H1 (cell line): ENCODE measurements around the gene SND1. TPM values are rescaled to one million over a fixed set of nuclear protein-coding genes. Genes with fewer than 3 reads are reported as not detected.

Experiments
- CTCF ChIA-PET: fragments of 300-600 bp; sonication (Branson Sonifier 250); formaldehyde crosslinking; loops from one replicate; lab custom pipeline; 2021; ENCODE audit not compliant: partially characterized antibody; lab: Charles Lee
- POLR2A ChIA-PET: fragments of 300-600 bp; sonication (Branson Sonifier 250); formaldehyde crosslinking; loops from one replicate; lab custom pipeline; 2021; ENCODE audit warnings: inconsistent platforms; ENCODE audit not compliant: partially characterized antibody; lab: Charles Lee
- DNase-seq, 2 experiments: peaks; one replicate each; pipeline versions ENCODE4 v3.0.0 to v3.0.0-alpha.2; 2010 to 2022; ENCODE audit warnings: low spot score in 2 of 2, low read depth in 1 of 2, mixed read lengths in 1 of 2
- FAIRE-seq: peaks from 2 replicates; lab custom pipeline; 2011; peaks lifted over from hg19 to GRCh38; lab: Jason Lieb, UNC
- H2AFZ ChIP-seq: 2 replicates; pipeline ENCODE4 v1.8.1; 2012; ENCODE audit warnings: low read length, inconsistent platforms
- H2AK5ac ChIP-seq: 2 replicates; pipeline ENCODE4 v1.6.1; 2013; ENCODE audit warnings: low read depth, low read length
- H2BK120ac ChIP-seq: replicated peaks from 2 replicates; pipeline ENCODE3; 2013; ENCODE audit warnings: low read depth, low read length, inconsistent platforms
- H2BK12ac ChIP-seq: 2 replicates; pipeline ENCODE4 v1.6.1; 2013; ENCODE audit warnings: low read depth, low read length
- H2BK15ac ChIP-seq: 2 replicates; pipeline ENCODE4 v1.6.1; 2013; ENCODE audit warnings: low read length
- H2BK20ac ChIP-seq: 2 replicates; pipeline ENCODE4 v1.6.1; 2013; ENCODE audit warnings: low read length
- H2BK5ac ChIP-seq: 2 replicates; pipeline ENCODE4 v1.6.1; 2013; ENCODE audit warnings: low read depth, low read length
- H3K14ac ChIP-seq: 2 replicates; pipeline ENCODE4 v1.6.1; 2013; ENCODE audit warnings: inconsistent platforms; ENCODE audit not compliant: insufficient read length
- H3K18ac ChIP-seq: 2 replicates; pipeline ENCODE4 v1.6.1; 2013; ENCODE audit warnings: low read length; ENCODE audit errors: extremely low read depth
- H3K23ac ChIP-seq: 2 replicates; pipeline ENCODE4 v1.6.1; 2013; ENCODE audit warnings: inconsistent platforms; ENCODE audit not compliant: insufficient read length
- H3K23me2 ChIP-seq: 2 replicates; pipeline ENCODE4 v1.6.1; 2013; ENCODE audit warnings: low read depth, low read length
- H3K27ac ChIP-seq: 2 replicates; pipeline ENCODE4 v1.6.1; 2011; ENCODE audit warnings: low read depth, low read length, inconsistent platforms
- H3K27me3 ChIP-seq, 4 experiments: replicated peaks in 1 of 4; 1 replicate in 1 of 4; 2 replicates in 3 of 4; pipeline versions ENCODE4 v1.6.1 to v1.8.1; 2011 to 2013; ENCODE audit warnings: low read length in 3 of 4, mild to moderate bottlenecking in 3 of 4, inconsistent platforms in 2 of 4, mixed read lengths in 2 of 4, moderate library complexity in 1 of 4; ENCODE audit not compliant: control insufficient read depth in 3 of 4, insufficient read depth in 3 of 4; ENCODE audit errors: extremely low read depth in 1 of 4
- H3K36me3 ChIP-seq, 4 experiments: 2 replicates each; pipeline versions ENCODE4 v1.6.1 to v1.8.1; 2011 to 2013; ENCODE audit warnings: mild to moderate bottlenecking in 4 of 4, low read length in 3 of 4, moderate library complexity in 2 of 4, control low read depth in 1 of 4, inconsistent platforms in 1 of 4; ENCODE audit not compliant: insufficient read depth in 4 of 4, control insufficient read depth in 2 of 4
- H3K4ac ChIP-seq: replicated peaks from 2 replicates; pipeline ENCODE3; 2013; ENCODE audit warnings: low read length, low read depth, mixed read lengths, inconsistent platforms; ENCODE audit not compliant: insufficient read length
- H3K4me1 ChIP-seq, 4 experiments: replicated peaks in 1 of 4; 1 replicate in 1 of 4; 2 replicates in 3 of 4; pipeline versions ENCODE4 v1.6.1 to v1.8.1; 2011 to 2013; ENCODE audit warnings: low read length in 3 of 4, inconsistent platforms in 2 of 4, mixed read lengths in 1 of 4; ENCODE audit not compliant: insufficient read depth in 4 of 4, control insufficient read depth in 3 of 4
- H3K4me2 ChIP-seq, 2 experiments: 2 replicates each; pipeline versions ENCODE4 v1.6.1 to v1.8.1; 2011 to 2013; ENCODE audit warnings: low read depth in 2 of 2, low read length in 2 of 2, control low read depth in 1 of 2, inconsistent platforms in 1 of 2, mild to moderate bottlenecking in 1 of 2; ENCODE audit not compliant: insufficient read depth in 1 of 2
- H3K4me3 ChIP-seq, 4 experiments: fragments of 200-600, 300-600 bp in 1 of 4; sonication (generic), shearing (Covaris generic), sonication (Bioruptor Twin) in 1 of 4; 2 replicates each; pipeline versions ENCODE4 v1.5.1 to v1.8.1; 2011 to 2016; ENCODE audit warnings: low read length in 4 of 4, low read depth in 3 of 4, control low read depth in 2 of 4, inconsistent platforms in 2 of 4, mild to moderate bottlenecking in 2 of 4, mixed read lengths in 1 of 4, moderate library complexity in 1 of 4; ENCODE audit not compliant: insufficient read depth in 2 of 4; ENCODE audit errors: extremely low read depth in 1 of 4
- H3K56ac ChIP-seq: replicated peaks from 2 replicates; pipeline ENCODE3; 2013; ENCODE audit warnings: low read depth, mild to moderate bottlenecking, mixed read lengths, low read length, inconsistent platforms; ENCODE audit not compliant: insufficient read length
- H3K79me1 ChIP-seq: 2 replicates; pipeline ENCODE4 v1.6.1; 2013; ENCODE audit warnings: low read depth, low read length, control low read depth
- H3K79me2 ChIP-seq, 2 experiments: 2 replicates each; pipeline versions ENCODE4 v1.6.1 to v1.8.1; 2012 to 2013; ENCODE audit warnings: low read length in 2 of 2, mild to moderate bottlenecking in 2 of 2, inconsistent platforms in 1 of 2; ENCODE audit not compliant: insufficient read depth in 2 of 2, control insufficient read depth in 1 of 2
- H3K9ac ChIP-seq, 4 experiments: replicated peaks in 1 of 4; 1 replicate in 1 of 4; 2 replicates in 3 of 4; pipeline versions ENCODE4 v1.6.1 to v1.8.1; 2011 to 2013; ENCODE audit warnings: low read depth in 3 of 4, low read length in 3 of 4, control low read depth in 2 of 4, mild to moderate bottlenecking in 2 of 4, moderate library complexity in 2 of 4, inconsistent platforms in 1 of 4; ENCODE audit errors: extremely low read depth in 1 of 4
- H3K9me3 ChIP-seq, 2 experiments: 2 replicates each; pipeline versions ENCODE4 v1.6.1 to v1.8.1; 2012 to 2013; ENCODE audit warnings: mild to moderate bottlenecking in 2 of 2, moderate library complexity in 2 of 2, control low read depth in 1 of 2, inconsistent platforms in 1 of 2, low read depth in 1 of 2, low read length in 1 of 2, mixed read lengths in 1 of 2; ENCODE audit not compliant: insufficient read depth in 2 of 2
- H4K20me1 ChIP-seq, 2 experiments: replicated peaks in 1 of 2; 2 replicates each; pipeline versions ENCODE3 to v1.8.1; 2011 to 2013; ENCODE audit warnings: inconsistent platforms in 2 of 2, low read length in 2 of 2, mild to moderate bottlenecking in 1 of 2; ENCODE audit not compliant: insufficient read depth in 2 of 2, control insufficient read depth in 1 of 2
- H4K5ac ChIP-seq: 2 replicates; pipeline ENCODE4 v1.6.1; 2013; ENCODE audit warnings: low read length, low read depth, mixed read lengths, inconsistent platforms; ENCODE audit not compliant: insufficient read length
- H4K8ac ChIP-seq: 2 replicates; pipeline ENCODE4 v1.8.0; 2013; ENCODE audit warnings: mild to moderate bottlenecking, moderate library complexity, low read length, inconsistent platforms; ENCODE audit not compliant: insufficient read depth; ENCODE audit errors: extremely low read depth
- H4K91ac ChIP-seq: replicated peaks from 2 replicates; pipeline ENCODE3; 2013; ENCODE audit warnings: low read length, mixed read lengths, inconsistent platforms; ENCODE audit not compliant: insufficient read length
- BCL11A ChIP-seq, 2 experiments: IDR thresholded peaks; one replicate each; pipeline ENCODE4 v1.6.1; 2011; ENCODE audit warnings: low read depth in 2 of 2, low read length in 2 of 2, mild to moderate bottlenecking in 2 of 2
- CHD2 ChIP-seq: IDR thresholded peaks from 2 replicates; pipeline ENCODE4 v1.6.1; 2012; ENCODE audit warnings: low read length, improper control_type of control experiment
- CTBP2 ChIP-seq: IDR thresholded peaks from 2 replicates; pipeline ENCODE4 v1.7.0; 2011; ENCODE audit warnings: borderline replicate concordance, mild to moderate bottlenecking, moderate library complexity, mixed read lengths, low read length; ENCODE audit not compliant: insufficient read depth, insufficient read length
- EP300 ChIP-seq, 2 experiments: IDR thresholded peaks; 1 replicate in 1 of 2; 2 replicates in 1 of 2; pipeline ENCODE4 v1.6.1; 2011 to 2012; ENCODE audit warnings: low read depth in 2 of 2, low read length in 2 of 2, mild to moderate bottlenecking in 2 of 2, borderline replicate concordance in 1 of 2, inconsistent platforms in 1 of 2, moderate library complexity in 1 of 2
- GABPA ChIP-seq: IDR thresholded peaks from 2 replicates; pipeline ENCODE4 v1.6.1; 2011; ENCODE audit warnings: mild to moderate bottlenecking, low read length, moderate library complexity, borderline replicate concordance; ENCODE audit not compliant: insufficient read depth
- KDM4A ChIP-seq: IDR thresholded peaks from one replicate; pipeline ENCODE4 v1.7.1; 2012; ENCODE audit warnings: low read depth, mild to moderate bottlenecking, moderate library complexity, low read length, inconsistent platforms; ENCODE audit not compliant: severe bottlenecking
- SP1 ChIP-seq: IDR thresholded peaks from 2 replicates; pipeline ENCODE4 v1.6.1; 2011; ENCODE audit warnings: low read depth, low read length
- TAF7 ChIP-seq: optimal IDR thresholded peaks from 2 replicates; pipeline ENCODE3; 2011; ENCODE audit warnings: low read depth, mild to moderate bottlenecking, inconsistent platforms, low read length, moderate library complexity, borderline replicate concordance
- WGBS, 2 experiments: shearing (Covaris generic) in 1 of 2; methylation state at CpG; one replicate each; pipeline versions ENCODE4 v1.1.6 to v1.1.7; 2013 to 2015; ENCODE audit warnings: low lambda C conversion rate in 2 of 2, mixed read lengths in 2 of 2, inconsistent platforms in 1 of 2, low coverage in 1 of 2, missing lambda C conversion rate in 1 of 2; ENCODE audit not compliant: insufficient replicate concordance in 2 of 2, insufficient coverage in 1 of 2, insufficient read length in 1 of 2; ENCODE audit errors: extremely low coverage in 1 of 2, missing lambda C conversion rate in 1 of 2; 5-methylcytosine and 5-hydroxymethylcytosine counted together
- polyA plus RNA-seq, 7 experiments: library from polyadenylated mRNA; depleted of rRNA in 3 of 7; stranded (reverse) in 5 of 7; unstranded in 2 of 7; fragments of >200 nt in 5 of 7; fragments of 200-250 nt in 2 of 7; gene quantifications; 1 replicate in 5 of 7; 2 replicates in 1 of 7; 4 replicates in 1 of 7; pipeline versions ENCODE4 v1.2.1 to v1.2.3, GENCODE V29; 2011 to 2013; ENCODE audit warnings: missing spikeins in 2 of 7, mixed read lengths in 2 of 7
- total RNA-seq: library from RNA; stranded (reverse); fragmentation: NEBNext Ultra II Directional; extraction: Animal tissue kit (Norgen Biotek cat#: 25700); gene quantifications from 2 replicates; pipeline ENCODE4 v1.2.1, GENCODE V29; 2021
- TF ChIP-seq, protein P1 (sequence below): IDR thresholded peaks from 2 replicates; pipeline ENCODE4 v1.6.1; 2012; ENCODE audit warnings: low read length, inconsistent platforms

Gene SND1
- total and polyA plus RNA-seq, 2 of the 8 experiments (the other 6 are each of a cell fraction or from before 2014, with no cell fraction given), result 122 to 290 TPM

DNA sequence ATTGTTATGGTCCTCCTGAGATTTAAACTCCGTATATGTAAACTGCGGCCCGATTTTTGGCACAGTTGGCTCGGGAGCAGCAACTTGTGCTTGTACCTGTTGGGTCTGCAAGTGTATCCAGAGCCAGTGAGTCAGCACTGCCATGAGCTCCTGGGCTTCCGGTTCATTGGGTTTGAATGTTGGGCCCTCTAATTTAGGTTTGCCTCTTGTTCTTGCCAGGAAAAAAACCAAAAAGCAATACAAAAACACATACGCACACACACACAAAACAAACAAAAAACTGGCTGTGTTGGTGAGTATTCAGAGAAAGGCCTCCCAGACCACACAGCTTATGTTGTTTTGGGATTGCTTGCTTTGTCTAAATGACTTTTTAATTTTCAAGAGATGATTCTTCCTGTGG is 26.3 kb downstream of the SND1 start:
- Histone ChIP-seq H4K8ac (no peak overlapping the region), H3K79me2 (peaks cover 3 to 98% of the 10 kb centered on the region in 2 experiments; a peak in 3 of 4 replicates), H3K23ac (no peak overlapping the region), H3K27ac (no peak overlapping the region), H2AFZ (no peak overlapping the region), H3K9ac (no peak overlapping the region), H2BK15ac (no peak overlapping the region), H4K20me1 (peaks cover 0 to 5% of the 10 kb centered on the region in 2 experiments), H3K9me3 (no peaks in the 10 kb centered on the region), H3K27me3 (no peaks in the 10 kb centered on the region), H3K18ac (no peak overlapping the region), H3K14ac (no peak overlapping the region), H2BK20ac (no peak overlapping the region), H3K4me1 (peaks cover 5 to 32% (median 18%) of the 10 kb centered on the region in 4 experiments; a peak in 5 of 7 replicates), H3K79me1 (peaks cover 2% of the 10 kb centered on the region; the same call in 1 of the 2 replicates), H3K4ac (no peak overlapping the region), H2BK5ac (no peak overlapping the region), H3K23me2 (peaks cover 2% of the 10 kb centered on the region; the same call in 1 of the 2 replicates), H3K56ac (no peak overlapping the region), H3K36me3 (peaks cover 0 to 6% (median 2%) of the 10 kb centered on the region in 4 experiments; a peak in 2 of 8 replicates), H2BK12ac (no peak overlapping the region), H2BK120ac (no peak overlapping the region), H4K5ac (no peak overlapping the region), H2AK5ac (no peak overlapping the region), H4K91ac (no peak overlapping the region)
- 84% methylated on average over 6 of the region's 6 CpGs; no CpG with 5 or more reads in 1 of the 2 experiments for WGBS, 2 experiments
- CTCF ChIA-PET, result interaction anchor here (0.9 to 3.2 kb wide), 4 partner anchors 20 to 50 kb away, joined by 4 to 8 read pairs (median 4); no protein-coding TSS in a partner anchor
- TF ChIP-seq, protein P1, sequence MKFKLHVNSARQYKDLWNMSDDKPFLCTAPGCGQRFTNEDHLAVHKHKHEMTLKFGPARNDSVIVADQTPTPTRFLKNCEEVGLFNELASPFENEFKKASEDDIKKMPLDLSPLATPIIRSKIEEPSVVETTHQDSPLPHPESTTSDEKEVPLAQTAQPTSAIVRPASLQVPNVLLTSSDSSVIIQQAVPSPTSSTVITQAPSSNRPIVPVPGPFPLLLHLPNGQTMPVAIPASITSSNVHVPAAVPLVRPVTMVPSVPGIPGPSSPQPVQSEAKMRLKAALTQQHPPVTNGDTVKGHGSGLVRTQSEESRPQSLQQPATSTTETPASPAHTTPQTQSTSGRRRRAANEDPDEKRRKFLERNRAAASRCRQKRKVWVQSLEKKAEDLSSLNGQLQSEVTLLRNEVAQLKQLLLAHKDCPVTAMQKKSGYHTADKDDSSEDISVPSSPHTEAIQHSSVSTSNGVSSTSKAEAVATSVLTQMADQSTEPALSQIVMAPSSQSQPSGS, result no peak
- no peak for TF ChIP-seq KDM4A
- TF ChIP-seq TAF7, result no peak
- TF ChIP-seq CTBP2, result no peak
- no peak for TF ChIP-seq BCL11A (IDR thresholded peaks at IDR 0.05; ENCODE audit: low read depth in 2 of 2, low read length in 2 of 2)
- TF ChIP-seq EP300 (IDR thresholded peaks at IDR 0.05; ENCODE audit: borderline replicate concordance in 1 of 2, low read depth in 2 of 2, low read length in 2 of 2), result no peak
- no peak for TF ChIP-seq GABPA
- TF ChIP-seq SP1, result no peak
- TF ChIP-seq CHD2, result no peak
- TF ChIP-seq, all 59 proteins: peak for 0
- DNase-seq (no peak), FAIRE-seq (no peak)
- Histone ChIP-seq H3K4me3 (no peak overlapping the region), H3K4me2 (no peak overlapping the region)
- POLR2A ChIA-PET, result interaction anchor here (1.5 to 2.6 kb wide), 2 partner anchors 10 to 12 kb away, joined by 3 to 7 read pairs; no protein-coding TSS in a partner anchor
